NCI-H526 treated with DMSO at 0.1 percent for 48 hours (cell line): Measurements from ENCODE around the gene TEX54.
"Not testable (repeated sequence)": the region's sequence is repeated elsewhere in the genome, so short reads cannot be mapped to it uniquely, and the experiment has no call there.

ENCODE experiments used
- DNase-seq: peaks from one replicate; lab custom pipeline; 2025; lab: John Stamatoyannopoulos, UW

Gene TEX54

GRCh38 chr11:62855571-62856332 is 23.1 kb upstream of the TEX54 start:
- peak; percentile 97 for DNase-seq

DNA sequence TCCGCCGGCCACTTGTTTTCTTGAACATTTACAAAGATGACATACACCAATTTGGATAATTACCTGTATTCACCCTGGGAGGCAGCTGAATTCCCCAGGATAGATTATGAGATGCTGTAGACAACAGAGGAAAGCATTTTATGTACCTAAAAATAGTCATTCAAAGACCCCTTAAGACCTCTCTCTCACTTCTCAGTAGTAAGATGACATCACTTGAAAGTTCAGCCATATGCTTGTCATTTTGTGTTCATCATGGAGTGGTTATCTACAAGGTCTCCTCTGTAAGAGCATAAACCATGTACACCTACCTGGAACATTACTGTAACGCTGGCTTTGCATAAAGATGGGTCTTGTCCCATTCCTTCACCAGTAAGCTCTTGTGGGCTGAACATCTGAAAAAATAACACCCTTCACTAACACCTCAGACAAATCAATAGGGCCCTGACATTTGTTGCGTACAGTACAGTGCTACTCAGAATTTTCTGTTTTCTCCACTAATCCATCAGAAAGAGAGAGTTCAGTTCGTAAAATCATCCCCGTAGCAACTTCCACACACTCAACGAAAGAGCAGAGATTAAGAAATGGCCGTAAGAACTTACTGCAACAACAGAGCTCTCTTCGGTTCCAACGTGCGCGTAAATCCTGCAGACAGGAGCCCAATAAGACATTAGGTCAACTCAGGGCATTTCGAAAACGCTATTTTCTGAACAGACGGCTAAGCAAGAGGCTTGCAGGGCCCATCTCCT is 22.4 kb upstream of the TEX54 start:
- no peak for DNase-seq

DNA sequence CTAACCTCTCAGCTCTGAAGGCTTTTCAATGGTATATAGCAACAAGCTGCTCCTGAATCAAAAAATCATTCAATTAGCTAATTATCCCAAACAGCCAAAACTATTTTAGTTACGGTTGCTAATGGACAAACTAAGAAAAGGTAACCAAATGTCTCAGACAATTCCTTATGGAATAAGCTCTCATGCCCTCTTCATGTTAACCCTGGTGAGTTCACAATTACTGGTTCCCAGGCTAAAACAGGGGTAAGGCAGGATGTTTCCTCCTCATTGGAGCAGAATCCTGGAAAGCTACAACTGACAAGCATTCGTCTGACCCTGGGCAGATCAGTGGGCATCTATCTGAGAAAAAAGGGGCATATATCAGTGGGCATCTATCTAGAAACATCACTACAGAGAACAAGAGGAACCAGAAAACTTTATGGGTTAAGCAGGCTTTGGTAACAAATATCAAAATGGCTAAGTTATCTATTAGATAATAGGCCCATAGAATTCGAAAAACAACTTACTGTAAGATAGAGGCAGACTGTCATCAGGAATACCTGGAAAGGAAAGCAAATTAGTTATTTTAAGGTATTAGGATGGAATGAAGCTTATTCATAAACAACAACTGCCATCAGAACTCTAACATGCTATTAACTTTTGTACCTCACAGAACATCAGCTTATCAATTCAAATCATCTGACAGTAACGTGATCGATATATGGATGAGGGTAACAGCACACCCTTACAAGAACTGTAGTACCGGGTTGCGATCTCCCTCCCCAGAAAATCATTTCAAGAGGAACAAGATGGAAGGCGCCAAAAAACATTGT is 21.6 kb upstream of the TEX54 start:
- DNase-seq, result no peak

DNA sequence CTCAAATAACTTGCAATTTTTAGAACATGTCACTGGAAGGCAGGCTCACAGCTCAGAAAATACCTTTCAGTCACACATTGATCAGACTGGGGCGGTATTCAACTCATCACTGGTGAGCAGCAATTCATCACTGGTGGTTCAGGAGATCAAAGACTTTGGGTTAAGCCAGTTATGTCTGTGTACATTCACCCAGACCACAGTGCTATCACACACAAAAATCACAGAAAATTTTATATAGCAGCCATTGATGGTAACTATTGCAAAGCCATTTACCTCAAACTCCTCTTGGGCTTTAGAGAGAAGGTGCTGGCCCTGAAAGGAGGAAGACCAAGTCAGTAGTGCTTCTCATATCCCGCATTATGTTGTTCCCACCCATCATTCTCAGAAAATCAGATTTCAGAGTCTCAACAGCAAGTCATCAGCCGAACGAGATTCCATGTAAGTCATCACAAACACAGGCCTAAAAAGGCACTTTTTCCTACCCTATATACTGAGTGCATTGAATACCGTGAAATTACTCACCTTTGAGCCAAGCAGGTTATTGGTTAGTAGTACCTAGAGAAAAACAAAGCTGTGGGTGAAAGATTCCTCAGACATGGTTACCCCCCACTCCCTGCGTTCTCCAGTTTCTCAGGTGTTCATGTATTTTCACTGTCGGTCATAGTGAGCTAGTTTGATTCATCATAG is 20.8 kb upstream of the TEX54 start:
- DNase-seq, result no peak

DNA sequence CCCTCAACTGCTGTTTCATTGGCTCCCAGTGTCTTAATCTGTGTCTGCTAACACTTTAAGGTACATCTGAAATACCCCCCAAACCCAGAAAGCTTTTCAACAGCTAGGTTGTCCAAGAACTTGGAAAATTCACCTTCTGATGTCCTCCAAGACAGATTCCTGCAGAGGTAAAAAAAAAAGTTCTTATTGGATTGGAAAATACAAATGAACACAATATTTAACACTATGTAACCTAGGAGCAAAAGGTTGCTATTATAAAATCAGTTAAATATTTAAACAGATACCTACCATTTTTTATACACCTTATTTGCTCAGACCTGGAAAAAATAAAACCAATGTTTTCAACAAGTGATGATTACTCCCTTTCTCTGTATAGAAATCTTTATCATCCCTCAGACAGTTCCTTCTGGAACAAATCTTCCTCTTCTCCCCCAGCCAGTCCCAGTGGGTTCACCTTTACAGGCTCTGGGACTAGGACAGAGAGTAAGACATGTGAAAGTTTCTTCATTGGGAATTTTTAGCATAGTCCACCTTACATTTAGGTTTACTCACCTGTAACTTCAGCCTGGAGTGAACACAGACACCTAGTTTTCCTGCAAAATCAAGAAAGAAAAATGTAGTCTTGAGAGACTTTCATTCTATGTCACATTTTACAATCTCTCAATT is 20.0 kb upstream of the TEX54 start:
- DNase-seq, result no peak

DNA sequence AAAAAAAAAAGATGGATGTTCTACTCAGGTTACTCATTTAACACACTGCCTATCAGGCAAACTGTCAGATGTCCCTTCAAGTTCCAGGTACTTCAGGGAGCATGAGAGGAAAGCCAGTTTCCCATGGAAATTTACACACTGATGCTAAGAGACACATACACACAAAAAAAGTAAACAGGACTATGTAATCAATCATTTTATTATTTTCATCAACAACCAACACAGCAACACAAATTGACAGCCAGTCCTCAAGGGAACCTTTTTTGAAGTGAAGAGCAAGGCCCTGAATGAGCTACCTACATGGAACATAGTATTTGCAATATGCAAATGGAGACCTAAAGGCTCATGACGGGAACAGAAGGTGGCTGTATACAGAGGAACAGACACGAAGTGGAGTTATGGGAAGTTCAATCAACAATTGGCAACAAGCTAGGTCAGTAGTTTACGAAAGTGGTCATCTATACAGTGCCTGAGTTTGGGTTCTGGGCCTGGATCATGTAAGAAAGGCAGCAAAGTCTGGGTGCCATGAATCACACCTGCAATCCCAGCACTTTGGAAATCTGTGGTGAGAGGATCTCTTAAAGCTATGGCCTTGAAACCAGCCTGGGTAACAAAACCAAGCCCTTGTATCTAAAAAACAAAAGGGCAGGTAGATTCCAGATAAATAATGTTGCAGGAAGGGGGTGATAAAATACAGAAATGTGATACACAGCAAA is 19.3 kb upstream of the TEX54 start:
- DNase-seq, result no peak

DNA sequence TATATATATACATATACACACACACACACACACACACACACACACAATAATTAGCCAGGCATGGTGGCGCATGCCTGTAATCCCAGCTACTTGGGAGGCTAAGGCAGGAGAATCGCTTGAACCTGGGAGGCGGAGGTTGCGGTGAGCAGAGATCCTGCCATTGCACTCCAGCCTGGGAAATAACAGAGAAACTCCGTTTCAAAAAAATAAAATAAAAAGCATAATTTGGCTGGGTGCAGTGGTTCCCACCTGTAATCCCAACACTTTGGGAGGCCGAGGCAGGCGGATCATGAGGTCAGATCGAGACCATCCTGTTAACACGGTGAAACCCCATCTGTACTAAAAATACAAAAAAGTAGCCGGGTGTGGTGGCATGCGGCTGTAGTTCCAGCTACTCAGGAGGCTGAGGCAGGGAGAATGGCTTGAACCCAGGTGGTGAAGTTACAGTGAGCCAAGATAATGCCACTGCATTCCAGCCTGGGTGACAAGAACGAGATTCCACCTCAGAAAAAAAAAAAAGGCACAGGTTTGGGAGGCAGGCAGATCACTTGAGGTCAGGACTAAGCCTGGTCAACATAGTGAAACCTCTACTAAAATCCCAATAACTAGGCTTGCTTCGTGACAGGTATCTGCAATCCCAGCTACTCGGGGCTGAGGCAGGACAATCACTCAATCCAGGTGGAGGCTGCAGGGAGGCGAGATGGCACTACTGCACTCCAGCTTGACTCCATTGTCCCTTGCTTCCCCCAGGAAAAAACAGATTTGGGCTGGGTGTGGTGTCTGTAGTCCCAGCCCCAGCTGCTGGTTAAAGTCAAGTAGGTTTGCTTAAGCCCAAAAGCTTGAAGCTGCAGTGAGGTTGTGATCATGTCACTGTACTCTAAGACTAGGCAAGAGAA is 18.5 kb upstream of the TEX54 start:
- DNase-seq, result no peak

DNA sequence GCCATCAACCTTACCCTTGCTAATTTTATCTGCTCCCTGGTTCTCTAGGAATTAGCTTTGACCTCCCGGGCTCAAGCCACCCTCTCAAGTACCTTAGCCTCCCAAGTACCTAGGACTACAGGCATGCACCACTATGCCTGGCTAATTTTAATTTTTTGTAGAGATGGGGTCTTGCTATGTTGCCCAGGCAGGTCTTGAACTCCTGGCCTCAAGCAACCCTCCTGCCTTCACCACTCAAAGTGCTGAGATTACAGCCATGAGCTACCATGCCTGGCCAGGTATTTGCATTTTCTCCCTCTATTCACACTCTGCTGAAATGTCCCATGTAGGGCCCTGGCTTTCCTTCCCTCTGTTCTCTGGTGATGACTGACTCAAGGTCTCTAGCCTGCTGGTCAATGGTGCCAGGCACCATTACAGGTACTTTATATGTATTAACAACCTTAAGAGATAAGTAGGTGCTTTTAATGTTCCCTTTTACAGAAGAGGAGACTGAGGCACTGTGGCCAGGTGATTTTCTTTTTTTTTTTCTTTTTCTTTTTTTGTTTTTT is 15.2 kb upstream of the TEX54 start:
- DNase-seq, result no peak

DNA sequence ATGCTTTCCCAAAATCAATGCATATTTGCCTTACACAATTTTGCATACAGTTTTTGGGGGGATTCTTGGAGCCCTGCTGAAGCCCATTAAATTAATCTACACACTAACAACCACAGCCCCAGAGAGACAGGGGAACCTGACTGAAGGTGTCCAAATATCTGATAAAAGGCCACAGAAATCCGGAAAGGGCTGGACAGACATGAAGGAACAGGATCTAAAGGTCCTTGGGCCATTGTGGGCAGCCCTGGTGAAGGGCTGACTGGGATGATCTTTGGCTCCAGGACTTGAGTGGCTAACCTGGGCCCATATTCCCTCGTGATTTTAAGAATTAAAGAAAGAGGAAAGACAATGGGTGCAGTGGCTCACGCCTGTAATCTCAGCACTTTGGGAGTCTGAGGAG is 13.5 kb upstream of the TEX54 start:
- no peak for DNase-seq

DNA sequence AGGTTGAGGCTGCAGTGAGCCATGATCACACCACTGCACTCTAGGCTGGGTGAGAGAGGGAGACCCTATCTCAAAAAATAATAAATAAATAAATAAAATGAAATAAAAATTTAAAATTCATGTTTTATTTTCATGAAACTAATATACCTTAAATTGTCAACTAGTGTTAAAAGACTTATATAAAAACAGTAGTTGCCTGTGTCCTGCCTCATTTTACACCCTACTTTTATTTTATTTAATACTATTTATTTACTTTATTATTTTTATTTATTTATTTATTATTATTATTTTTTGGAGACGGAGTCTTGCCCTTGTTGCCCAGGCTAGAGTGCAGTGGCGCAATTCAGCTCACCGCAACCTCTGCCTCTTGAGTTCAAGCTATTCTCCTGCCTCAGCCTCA is 11.5 kb upstream of the TEX54 start:
- no peak for DNase-seq

- DNase-seq, result no peak
Observed at GRCh38 chr11:62843466-62843865, 10.8 kb upstream of the TEX54 start.

GRCh38 chr11:62842891-62843290 is 10.2 kb upstream of the TEX54 start:
- DNase-seq, result not testable (repeated sequence)

DNA sequence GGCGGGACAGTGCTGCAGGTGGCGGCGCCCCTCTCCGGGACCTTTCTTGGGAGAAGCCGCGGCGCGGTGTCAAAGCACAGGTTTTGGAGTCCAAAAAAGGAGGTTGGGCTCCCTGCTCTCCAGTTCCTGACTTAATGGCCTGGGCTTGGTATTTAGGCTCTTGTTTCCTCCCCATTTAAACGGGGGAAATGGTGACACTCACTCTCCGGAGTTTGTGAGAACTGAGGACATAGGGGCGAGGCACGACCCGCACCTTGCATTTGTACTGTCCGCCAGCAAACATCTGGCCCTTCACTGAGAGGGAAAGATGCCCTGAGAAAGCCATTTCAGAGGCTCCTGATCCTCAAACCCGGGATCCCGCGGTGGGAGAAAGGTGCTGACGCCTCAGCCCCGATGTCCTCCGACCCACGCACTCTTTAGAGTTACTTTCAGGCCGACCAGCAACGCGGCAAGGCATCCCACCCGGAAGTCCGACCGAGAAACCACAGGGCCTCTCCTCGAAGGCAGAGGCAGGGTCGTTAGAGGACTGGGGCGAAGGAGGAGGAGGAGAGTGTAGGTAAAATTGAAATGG is 9.6 kb upstream of the TEX54 start:
- DNase-seq, result no peak

GRCh38 chr11:62841361-62842170 is 8.9 kb upstream of the TEX54 start:
- peak; percentile 100 for DNase-seq

DNA sequence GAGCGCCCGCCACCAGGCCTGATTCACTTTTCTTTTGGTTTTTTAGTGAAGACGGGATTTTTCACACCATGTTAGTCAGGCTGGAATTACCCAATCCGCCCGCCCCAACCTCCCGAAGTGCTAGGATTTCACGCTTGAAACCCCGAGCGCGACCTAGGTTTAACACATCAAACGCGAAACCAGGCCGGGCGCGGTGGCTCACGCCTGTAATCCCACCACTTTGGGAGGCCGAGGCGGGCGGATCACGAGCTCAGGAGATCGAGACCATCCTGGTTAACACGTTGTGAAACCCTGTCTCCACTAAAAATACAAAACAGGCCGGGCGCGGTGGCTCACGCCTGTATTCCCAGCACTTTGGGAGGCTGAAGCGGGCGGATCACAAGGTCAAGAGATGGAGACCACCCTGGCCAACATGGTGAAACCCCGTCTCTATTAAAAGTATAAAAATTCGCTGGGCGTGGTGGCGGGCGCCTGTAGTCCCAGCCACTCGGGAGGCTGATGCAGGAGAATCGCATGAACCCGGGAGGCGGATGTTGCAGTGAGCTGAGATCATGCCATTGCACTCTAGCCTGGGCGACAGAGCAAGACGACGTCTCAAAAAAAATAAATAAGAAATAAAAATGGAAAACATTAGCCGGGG is 8.2 kb upstream of the TEX54 start:
- DNase-seq, result peak; percentile 98

DNA sequence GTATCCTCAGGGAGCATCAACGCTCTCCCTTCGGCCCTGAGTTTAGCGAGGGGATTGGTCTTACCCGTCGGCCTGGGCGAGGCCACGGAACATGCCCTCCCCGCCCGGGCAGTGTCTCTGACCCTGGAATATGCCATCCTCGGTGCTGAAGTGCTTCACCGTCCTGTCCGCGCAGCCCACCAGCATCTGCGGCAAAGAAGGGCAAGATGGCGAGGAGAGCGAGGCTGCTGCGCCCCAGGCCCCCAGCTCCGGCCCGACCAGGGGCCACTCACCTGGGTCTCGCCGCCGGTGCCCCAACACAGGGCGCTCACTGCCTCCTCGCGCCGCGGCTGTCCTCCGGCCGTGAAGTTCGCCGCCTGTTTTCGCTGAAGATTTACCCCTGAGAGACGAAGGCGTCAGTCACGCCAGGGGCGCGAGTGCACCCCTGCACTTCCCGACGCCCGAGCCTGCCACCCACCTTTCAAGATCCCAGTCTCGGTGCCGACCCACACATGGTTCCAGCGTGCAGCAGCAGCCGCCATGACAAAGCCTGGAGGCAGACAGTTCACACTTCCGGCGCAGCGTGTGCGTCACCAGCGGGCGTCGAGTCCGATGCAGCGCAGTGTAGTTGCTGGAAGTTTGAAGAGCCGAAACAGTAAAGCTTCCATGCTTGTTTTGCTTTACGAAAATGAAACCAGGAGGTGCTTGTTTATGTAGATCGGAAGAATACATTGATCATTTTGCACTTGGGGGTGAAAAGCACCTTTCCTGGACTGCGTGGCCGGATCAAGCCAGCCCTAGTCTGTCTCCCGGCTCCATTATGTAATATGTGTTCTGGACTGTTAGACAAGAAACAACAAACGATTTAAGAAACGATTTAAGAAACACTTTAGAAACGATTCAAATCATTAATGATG is 6.7 kb upstream of the TEX54 start, which contains the start of gene WDR74:
Gene WDR74 (minus strand): TSS at position 541 of the 896 bp plus-strand sequence. CDS start 20 bp downstream, at position 521.
- peak; percentile 94 for DNase-seq

- no peak for DNase-seq
Observed at GRCh38 chr11:62835336-62835735, 2.7 kb upstream of the TEX54 start.
